PC-9 (cell line): ENCODE data around the gene ITGB4. TPM values are rescaled to one million over a fixed set of nuclear protein-coding genes. Genes with fewer than 3 reads are reported as not detected.

Experiments used
- BruUV-seq: library from RNA; stranded (reverse); fragments of 400-500 nt; replicated peaks from 2 replicates; lab custom pipeline; 2021; lab: Mats Ljungman, UMichigan
- CTCF ChIA-PET: fragments of 300-600 bp; sonication (Branson Sonifier 250); formaldehyde crosslinking; loops from one replicate; lab custom pipeline; 2022; ENCODE audit warnings: antibody characterized with exemption; lab: Charles Lee
- POLR2A ChIA-PET: fragments of 300-600 bp; sonication (Branson Sonifier 250); formaldehyde crosslinking; loops from one replicate; lab custom pipeline; 2022; ENCODE audit warnings: antibody characterized with exemption; ENCODE audit not compliant: unreplicated experiment; lab: Charles Lee
- DNase-seq, 2 experiments: peaks; one replicate each; pipeline versions ENCODE4 v3.0.0 to v3.0.0-alpha.2; 2015 to 2022; ENCODE audit warnings: mixed read lengths in 1 of 2
- H2AFZ ChIP-seq: fragments of 200-600 bp; sonication (generic); 2 replicates; pipeline ENCODE4 v1.8.1; 2017; ENCODE audit warnings: antibody characterized with exemption
- H3F3A ChIP-seq: fragments of 200-600 bp; sonication (generic); 2 replicates; pipeline ENCODE4 v1.8.1; 2017; ENCODE audit warnings: antibody characterized with exemption, mild to moderate bottlenecking, low read depth; ENCODE audit not compliant: insufficient read depth
- H3K27ac ChIP-seq: fragments of 200-600 bp; sonication (generic); 2 replicates; pipeline ENCODE4 v1.6.1; 2016; ENCODE audit warnings: mixed run types
- H3K27me3 ChIP-seq: fragments of 200-600 bp; sonication (generic); 2 replicates; pipeline ENCODE4 v1.6.1; 2016; ENCODE audit warnings: low read depth, mixed run types; ENCODE audit not compliant: insufficient read depth
- H3K36me3 ChIP-seq: fragments of 200-600 bp; sonication (generic); 2 replicates; pipeline ENCODE4 v1.6.1; 2016; ENCODE audit warnings: low read depth, mixed run types
- H3K4me1 ChIP-seq: fragments of 200-600 bp; sonication (generic); replicated peaks from 2 replicates; pipeline ENCODE4 v1.6.1; 2016; ENCODE audit warnings: mixed run types; ENCODE audit not compliant: insufficient read depth
- H3K4me2 ChIP-seq: fragments of 200-600 bp; sonication (generic); 2 replicates; pipeline ENCODE4 v1.6.1; 2017; ENCODE audit warnings: mixed run types
- H3K4me3 ChIP-seq: fragments of 200-600 bp; sonication (generic); 2 replicates; pipeline ENCODE4 v1.6.1; 2016; ENCODE audit warnings: mixed run types
- H3K79me2 ChIP-seq: fragments of 200-600 bp; sonication (generic); 2 replicates; pipeline ENCODE4 v1.6.1; 2017; ENCODE audit warnings: low read depth, mixed run types
- H3K9me2 ChIP-seq: fragments of 200-600 bp; sonication (generic); 2 replicates; pipeline ENCODE4 v1.8.1; 2017; ENCODE audit warnings: mild to moderate bottlenecking; ENCODE audit not compliant: insufficient read depth
- H3K9me3 ChIP-seq: fragments of 200-600 bp; sonication (generic); 2 replicates; pipeline ENCODE4 v1.8.1; 2016; ENCODE audit warnings: low read depth; ENCODE audit not compliant: insufficient read depth
- H4K20me1 ChIP-seq: fragments of 200-600 bp; sonication (generic); 2 replicates; pipeline ENCODE4 v1.8.1; 2017; ENCODE audit not compliant: insufficient read depth
- EZH2 ChIP-seq: fragments of 200-600 bp; sonication (generic); IDR thresholded peaks from 2 replicates; pipeline ENCODE4 v1.8.0; 2017; ENCODE audit warnings: antibody characterized with exemption, low read depth
- intact Hi-C: fragments of 100-400 bp; cut with micrococcal nuclease; formaldehyde crosslinking; loops from one replicate; pipeline ENCODE4 v1.10.0; 2022; ENCODE audit not compliant: unreplicated experiment
- total RNA-seq: library from RNA; stranded (reverse); gene quantifications from 2 replicates; pipeline ENCODE4 v1.2.3, GENCODE V29; 2021
- TF ChIP-seq, protein P1 (sequence below): fragments of 200-600 bp; sonication (generic); conservative IDR thresholded peaks from 2 replicates; pipeline ENCODE4 v1.6.1; 2017; ENCODE audit warnings: mixed run types, antibody characterized with exemption, mild to moderate bottlenecking, moderate library complexity

ITGB4 gene
- total RNA-seq, 1 experiment from 2014 or later: 461 TPM

DNA sequence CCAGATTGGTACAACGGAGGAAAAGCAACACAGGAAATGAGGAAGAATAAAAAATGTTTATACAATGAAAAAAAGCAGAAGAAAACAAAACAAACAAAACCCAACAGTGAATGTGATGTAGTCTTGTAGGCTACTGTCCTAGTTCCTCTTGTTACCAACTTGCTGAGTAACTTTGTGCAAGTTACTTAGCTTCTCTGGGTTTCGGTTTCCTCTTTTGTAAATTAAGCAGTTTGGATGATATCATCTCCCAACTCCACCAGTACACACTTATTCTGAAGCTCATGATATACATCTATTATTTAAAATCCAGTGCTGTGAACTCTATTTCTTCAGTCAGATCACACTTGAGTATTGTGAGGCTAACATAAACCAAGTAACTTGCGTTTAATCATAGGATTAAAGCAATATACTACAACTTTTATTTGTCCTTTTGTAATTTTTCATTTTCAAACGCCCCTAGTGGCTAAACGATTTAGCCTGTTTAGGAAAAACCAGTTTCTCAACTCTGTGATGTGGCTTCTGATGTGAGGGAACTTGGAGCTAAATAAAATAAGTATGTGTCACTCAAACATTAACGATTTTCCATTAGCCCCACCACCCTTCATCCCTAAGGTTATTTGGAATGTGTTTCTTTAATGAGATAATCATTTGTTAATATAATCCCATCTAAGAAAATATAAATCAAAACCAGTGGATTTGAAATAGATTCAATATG lies 62.0 kb downstream of the ITGB4 start:
- peak in 1 of 2 experiments; percentile 82 for DNase-seq
- Histone ChIP-seq H3F3A (peaks cover 42% of the 10 kb centered on the region), H3K27me3 (no peaks in the 10 kb centered on the region), H3K36me3 (peaks cover 7% of the 10 kb centered on the region), H3K4me1 (peaks cover 52% of the 10 kb centered on the region), H3K9me3 (no peaks in the 10 kb centered on the region), H4K20me1 (peaks cover 9% of the 10 kb centered on the region), H3K4me2 (peak overlapping the region; percentile 95), H3K4me3 (peak overlapping the region; percentile 72), H3K79me2 (peaks cover 45% of the 10 kb centered on the region), H3K27ac (peak overlapping the region; percentile 94), H3K9me2 (no peaks in the 10 kb centered on the region), H2AFZ (peak overlapping the region; percentile 39; the same call in 1 of the 2 replicates)
- intact Hi-C loops: no loop called here
- ChIA-PET CTCF (interaction anchor here (0.6 to 1.3 kb wide), 8 partner anchors 44 to 941 kb away, joined by 3 to 7 read pairs (median 3); partner anchors contain the start of genes SMIM5, TRIM47 and WBP2), POLR2A (interaction anchor here (0.7 to 1.0 kb wide), 4 partner anchors 72 to 96 kb away, joined by 3 to 15 read pairs (median 8); partner anchors contain the start of gene WBP2)
- no TSS peak for BruUV-seq
- no peak for TF ChIP-seq EZH2
- TF ChIP-seq, protein P1, sequence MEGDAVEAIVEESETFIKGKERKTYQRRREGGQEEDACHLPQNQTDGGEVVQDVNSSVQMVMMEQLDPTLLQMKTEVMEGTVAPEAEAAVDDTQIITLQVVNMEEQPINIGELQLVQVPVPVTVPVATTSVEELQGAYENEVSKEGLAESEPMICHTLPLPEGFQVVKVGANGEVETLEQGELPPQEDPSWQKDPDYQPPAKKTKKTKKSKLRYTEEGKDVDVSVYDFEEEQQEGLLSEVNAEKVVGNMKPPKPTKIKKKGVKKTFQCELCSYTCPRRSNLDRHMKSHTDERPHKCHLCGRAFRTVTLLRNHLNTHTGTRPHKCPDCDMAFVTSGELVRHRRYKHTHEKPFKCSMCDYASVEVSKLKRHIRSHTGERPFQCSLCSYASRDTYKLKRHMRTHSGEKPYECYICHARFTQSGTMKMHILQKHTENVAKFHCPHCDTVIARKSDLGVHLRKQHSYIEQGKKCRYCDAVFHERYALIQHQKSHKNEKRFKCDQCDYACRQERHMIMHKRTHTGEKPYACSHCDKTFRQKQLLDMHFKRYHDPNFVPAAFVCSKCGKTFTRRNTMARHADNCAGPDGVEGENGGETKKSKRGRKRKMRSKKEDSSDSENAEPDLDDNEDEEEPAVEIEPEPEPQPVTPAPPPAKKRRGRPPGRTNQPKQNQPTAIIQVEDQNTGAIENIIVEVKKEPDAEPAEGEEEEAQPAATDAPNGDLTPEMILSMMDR: peak; percentile 84

DNA sequence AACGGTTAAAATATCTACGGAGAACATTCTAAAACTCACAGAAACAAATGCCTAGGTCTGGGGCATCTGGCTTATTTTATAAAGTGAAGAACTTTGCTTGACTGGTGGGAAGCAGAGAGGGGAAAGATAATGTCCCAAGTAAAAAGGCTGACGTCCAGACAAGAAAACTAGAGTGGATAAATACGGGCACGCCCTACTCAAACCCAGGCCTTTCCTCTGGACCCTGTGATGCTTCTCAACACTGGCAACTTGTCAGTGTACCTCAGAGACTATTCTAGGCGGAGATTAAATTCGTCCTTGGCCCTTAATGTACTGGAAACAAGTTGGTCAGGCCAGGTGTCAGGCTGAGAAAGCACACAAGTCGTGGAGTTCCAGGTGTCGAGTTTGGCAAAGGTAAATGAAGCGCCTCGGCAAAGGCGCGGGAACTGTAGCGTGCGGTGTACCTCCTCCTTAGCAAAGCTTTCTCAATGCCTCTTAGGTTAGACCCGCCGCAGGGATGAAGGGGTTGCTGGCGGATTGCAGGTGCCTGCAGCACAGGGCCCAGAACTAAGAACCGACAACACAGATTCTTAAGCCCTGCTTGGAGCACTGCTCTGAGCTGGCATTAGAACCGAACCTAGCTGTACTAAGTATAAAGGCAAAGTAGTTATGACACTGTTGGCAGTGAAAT lies 62.7 kb downstream of the ITGB4 start:
- H3K4me3 ChIP-seq: peak overlapping the region; percentile 72
- H3K4me1 ChIP-seq: peaks cover 52% of the 10 kb centered on the region
- BruUV-seq: no TSS peak
- intact Hi-C loops: loop anchor here (1.0 to 2.0 kb wide), 2 partner anchors 61 to 92 kb away; partner anchors contain the start of gene UNC13D
- H3K27ac ChIP-seq: peak overlapping the region; percentile 94
- H3K4me2 ChIP-seq: peak overlapping the region; percentile 95
- H4K20me1 ChIP-seq: peaks cover 2% of the 10 kb centered on the region
- POLR2A ChIA-PET: interaction anchor here (0.6 to 1.0 kb wide), 6 partner anchors 34 to 569 kb away, joined by 3 to 11 read pairs (median 4); partner anchors contain the start of genes TRIM65 and WBP2
- peaks cover 43% of the 10 kb centered on the region for H3K79me2 ChIP-seq
- H3K9me3 ChIP-seq: no peaks in the 10 kb centered on the region
- no peaks in the 10 kb centered on the region for H3K36me3 ChIP-seq
- H3K9me2 ChIP-seq: no peaks in the 10 kb centered on the region
- no peak for TF ChIP-seq EZH2
- TF ChIP-seq, protein P1: no peak
- peaks cover 34% of the 10 kb centered on the region for H3F3A ChIP-seq
- H3K27me3 ChIP-seq: no peaks in the 10 kb centered on the region
- peak overlapping the region; percentile 86 for H2AFZ ChIP-seq
- no peak for DNase-seq
- CTCF ChIA-PET: interaction anchor here (0.6 to 1.3 kb wide), 6 partner anchors 72 to 941 kb away, joined by 3 to 7 read pairs (median 4); partner anchors contain the start of genes SMIM5, TRIM47 and WBP2

DNA sequence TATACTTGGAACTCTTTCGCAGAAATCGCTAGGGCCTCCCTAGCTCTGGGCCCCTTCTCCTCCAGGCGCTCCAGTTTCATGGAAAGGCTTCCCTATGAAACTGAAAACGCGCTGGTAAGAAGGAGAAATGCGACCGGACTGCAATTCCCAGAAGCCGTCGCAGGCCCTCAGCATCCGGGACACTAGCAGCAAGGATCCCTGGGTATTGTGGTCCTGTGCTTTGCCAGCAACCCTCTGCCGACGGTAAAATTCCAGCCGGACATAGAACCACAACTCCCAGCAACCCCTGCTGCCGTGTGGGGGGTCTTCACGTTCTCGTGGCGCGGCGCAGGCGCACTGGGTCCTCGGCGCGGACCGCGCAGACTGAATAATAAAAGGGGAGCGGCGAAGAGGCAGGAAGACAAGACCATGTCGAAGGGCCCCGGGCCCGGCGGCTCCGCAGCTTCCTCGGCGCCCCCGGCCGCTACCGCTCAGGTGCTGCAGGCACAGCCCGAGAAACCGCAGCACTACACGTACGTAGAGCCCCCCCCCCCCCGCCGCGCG lies 63.3 kb downstream of the ITGB4 start, which contains the start of gene UNK:
UNK (plus strand) TSS at position 334 of the 543 bp plus-strand sequence; CDS start at position 409, 75 bp downstream.
- CTCF ChIA-PET: interaction anchor here (0.5 to 0.9 kb wide), 3 partner anchors 122 to 260 kb away, joined by 3 to 9 read pairs (median 4); partner anchors contain the start of gene SMIM5
- peak within 1 kb of the TSS; percentile 86 for H2AFZ ChIP-seq
- POLR2A ChIA-PET: interaction anchor here (0.6 to 0.7 kb wide), 3 partner anchors 34 to 568 kb away, joined by 3 to 10 read pairs (median 4); partner anchors contain the start of gene TRIM65
- H3K27me3 ChIP-seq: no peaks in the 10 kb centered on the region
- H3K36me3 ChIP-seq: no peaks in the 10 kb centered on the region
- peaks cover 33% of the 10 kb centered on the region for H3F3A ChIP-seq
- H3K79me2 ChIP-seq: peaks cover 43% of the 10 kb centered on the region
- H3K9me2 ChIP-seq: no peaks in the 10 kb centered on the region
- peaks cover 52% of the 10 kb centered on the region for H3K4me1 ChIP-seq
- no peak for TF ChIP-seq EZH2
- BruUV-seq: no TSS peak
- peak within 1 kb of the TSS; percentile 94 for H3K27ac ChIP-seq
- H4K20me1 ChIP-seq: no peaks in the 10 kb centered on the region; the same call in 1 of the 2 replicates
- peak within 1 kb of the TSS; percentile 95 for H3K4me2 ChIP-seq
- peak; percentile 96 for DNase-seq
- H3K9me3 ChIP-seq: no peaks in the 10 kb centered on the region
- intact Hi-C loops: loop anchor here (1.0 to 2.0 kb wide), 2 partner anchors 60 to 92 kb away; partner anchors contain the start of gene UNC13D
- H3K4me3 ChIP-seq: peak within 1 kb of the TSS; percentile 72
